Lung (tissue), 12 donors: ENCODE results near the gene TTC28. TPM values are rescaled to one million over a fixed set of nuclear protein-coding genes. Genes with fewer than 3 reads are reported as not detected.

Experiments used
- ATAC-seq: fragments of 200-7000 bp; cut with Tn5 transposase; one replicate; pipeline ENCODE4 v1.9.1; 2020; ENCODE audit warnings: moderate number of reproducible peaks; ENCODE audit not compliant: insufficient read depth, low FRiP score
- DNase-seq, 3 donors: peaks; one replicate each; pipeline ENCODE4 v3.0.0-alpha.2; 2013 to 2017
- H3K27ac ChIP-seq, 2 donors: one replicate each; pipeline ENCODE4 v1.5.1; 2013; ENCODE audit warnings: mild to moderate bottlenecking in 2 of 2, moderate library complexity in 2 of 2, control low read depth in 1 of 2, inconsistent platforms in 1 of 2, low read depth in 1 of 2, low read length in 1 of 2
- H3K27me3 ChIP-seq, 3 donors: one replicate each; pipeline ENCODE4 v1.5.1; 2013; ENCODE audit warnings: low read length in 2 of 3; ENCODE audit not compliant: control insufficient read depth in 3 of 3, insufficient read depth in 3 of 3
- H3K36me3 ChIP-seq, 4 donors: one replicate each; pipeline ENCODE4 v1.5.1; 2013; ENCODE audit warnings: low read length in 4 of 4, mild to moderate bottlenecking in 1 of 4, moderate library complexity in 1 of 4; ENCODE audit not compliant: control insufficient read depth in 4 of 4, insufficient read depth in 4 of 4
- H3K4me1 ChIP-seq, 5 donors: one replicate each; pipeline ENCODE4 v1.5.1; 2013; ENCODE audit warnings: low read length in 5 of 5, mild to moderate bottlenecking in 2 of 5, moderate library complexity in 1 of 5; ENCODE audit not compliant: control insufficient read depth in 5 of 5, insufficient read depth in 5 of 5
- H3K4me3 ChIP-seq: one replicate; pipeline ENCODE4 v1.5.1; 2013; ENCODE audit warnings: mild to moderate bottlenecking, control low read depth, moderate library complexity
- H3K9ac ChIP-seq, 2 donors: one replicate each; pipeline ENCODE4 v1.5.1; 2013; ENCODE audit warnings: low read length in 2 of 2, control low read depth in 1 of 2; ENCODE audit not compliant: insufficient read depth in 1 of 2
- H3K9me3 ChIP-seq, 4 donors: one replicate each; pipeline ENCODE4 v1.5.1; 2013; ENCODE audit warnings: low read length in 3 of 4, mild to moderate bottlenecking in 1 of 4, moderate library complexity in 1 of 4; ENCODE audit not compliant: control insufficient read depth in 4 of 4, insufficient read depth in 3 of 4
- CTCF ChIP-seq: IDR thresholded peaks from 2 replicates; pipeline ENCODE4 v1.5.1; 2012; ENCODE audit warnings: mild to moderate bottlenecking; ENCODE audit errors: control extremely low read depth, extremely low read depth
- WGBS, 2 donors: extraction: QIAGEN DNeasy Blood & Tissue Kit; methylation state at CpG; one replicate each; pipeline ENCODE4 v1.1.7; 2013; 5-methylcytosine and 5-hydroxymethylcytosine counted together
- polyA plus RNA-seq, 2 donors: library from polyadenylated mRNA; stranded (reverse); fragments of 200-250 nt; gene quantifications; one replicate each; pipeline ENCODE4 v1.2.1, GENCODE V29; 2013
- total RNA-seq, 2 donors: library from RNA; depleted of rRNA in 1 of 2; stranded (reverse); fragments of >200 nt in 1 of 2; gene quantifications; one replicate each; pipeline ENCODE4 v1.2.1, GENCODE V29; 2014 to 2021
- donor health status: control.
- donor health status: control.
- donor health status: Bipolar disorder and iron deficiency.
- donor health status: healthy.
- donor health status: DM: yes; HTN: yes; CAD: no.

Gene TTC28
- total and polyA plus RNA-seq, 4 donors, result 4.7 to 72.2 (median 24.8) TPM

- ATAC-seq, result no peak
- 89 to 91% methylated on average over 3 of the region's 3 CpGs for WGBS, 2 donors
- TF ChIP-seq CTCF, result no peak
Measured at GRCh38 chr22:27952091-27952490, 727.5 kb downstream of the TTC28 start.

GRCh38 chr22:27949421-27949820 is 730.2 kb downstream of the TTC28 start:
- 83 to 84% methylated on average over 3 of the region's 3 CpGs for WGBS, 2 donors

More at GRCh38 chr22:27952091-27952490, 727.5 kb downstream of the TTC28 start:
- H3K4me3 ChIP-seq, result no peak overlapping the region
- no peak overlapping the region for H3K27ac ChIP-seq
- no peaks in the 10 kb centered on the region for H3K36me3 ChIP-seq
- no peaks in the 10 kb centered on the region for H3K27me3 ChIP-seq
- peak in 2 of 3 donors; percentile 41 to 55 for DNase-seq
- H3K4me1 ChIP-seq, result peaks cover 0 to 17% (median 0%) of the 10 kb centered on the region in 5 donors
- no peaks in the 10 kb centered on the region for H3K9me3 ChIP-seq
- peak overlapping the region in 1 of 2 donors; percentile 23 for H3K9ac ChIP-seq

GRCh38 chr22:27948569-27948968 is 731.1 kb downstream of the TTC28 start:
- Histone ChIP-seq H3K9me3 (no peaks in the 10 kb centered on the region), H3K36me3 (no peaks in the 10 kb centered on the region), H3K4me1 (peaks cover 0 to 17% (median 0%) of the 10 kb centered on the region in 5 donors), H3K27me3 (no peaks in the 10 kb centered on the region), H3K9ac (no peak overlapping the region), H3K4me3 (no peak overlapping the region), H3K27ac (no peak overlapping the region)
- no peak for ATAC-seq
- 94 to 99% methylated on average over 2 of the region's 2 CpGs for WGBS, 2 donors
- no peak for DNase-seq
- TF ChIP-seq CTCF, result no peak

More at GRCh38 chr22:27949421-27949820, 730.2 kb downstream of the TTC28 start:
- Histone ChIP-seq H3K4me3 (no peak overlapping the region), H3K9me3 (no peaks in the 10 kb centered on the region), H3K27ac (no peak overlapping the region), H3K36me3 (no peaks in the 10 kb centered on the region), H3K27me3 (no peaks in the 10 kb centered on the region), H3K4me1 (peaks cover 0 to 17% (median 0%) of the 10 kb centered on the region in 5 donors), H3K9ac (no peak overlapping the region)
- ATAC-seq, result no peak
- DNase-seq, result no peak
- no peak for TF ChIP-seq CTCF

GRCh38 chr22:27947448-27947847 is 732.2 kb downstream of the TTC28 start:
- H3K36me3 ChIP-seq, result peaks cover 0 to 1% (median 0%) of the 10 kb centered on the region in 4 donors
- no peak overlapping the region for H3K9ac ChIP-seq
- 92 to 94% methylated on average over 4 of the region's 4 CpGs for WGBS, 2 donors
- H3K9me3 ChIP-seq, result no peaks in the 10 kb centered on the region
- no peak for ATAC-seq
- no peaks in the 10 kb centered on the region for H3K27me3 ChIP-seq
- TF ChIP-seq CTCF, result no peak
- no peak for DNase-seq
- no peak overlapping the region for H3K4me3 ChIP-seq
- peaks cover 0 to 11% (median 0%) of the 10 kb centered on the region in 5 donors for H3K4me1 ChIP-seq
- H3K27ac ChIP-seq, result no peak overlapping the region
